Endothelial cell of umbilical vein (primary cell): ENCODE results near the gene STK17A.

ENCODE experiments used
- CTCF ChIP-seq, 2 donors: IDR thresholded peaks; 1 replicate in 1 of 2; 2 replicates in 1 of 2; pipeline ENCODE4 v1.5.1; 2011; ENCODE audit warnings: low read length in 2 of 2, mild to moderate bottlenecking in 2 of 2, moderate library complexity in 2 of 2, control low read depth in 1 of 2, inconsistent platforms in 1 of 2, low read depth in 1 of 2; ENCODE audit not compliant: insufficient read depth in 1 of 2; ENCODE audit errors: extremely low read depth in 1 of 2
- MAX ChIP-seq: IDR thresholded peaks from 2 replicates; pipeline ENCODE4 v1.6.1; 2011; ENCODE audit not compliant: insufficient read depth, insufficient read length
- POLR2A ChIP-seq: IDR thresholded peaks from 2 replicates; pipeline ENCODE4 v1.6.1; 2012; ENCODE audit warnings: low read depth, mild to moderate bottlenecking, control low read depth, low read length
- POLR2AphosphoS5 ChIP-seq: IDR thresholded peaks from 2 replicates; pipeline ENCODE4 v1.6.1; 2012; ENCODE audit warnings: low read depth, mild to moderate bottlenecking, control low read depth, low read length, moderate library complexity; ENCODE audit not compliant: insufficient read depth

GRCh38 chr7:43615558-43616145 lies 32.7 kb downstream of the STK17A start:
- TF ChIP-seq POLR2A (no peak), POLR2AphosphoS5 (peak; percentile 27), CTCF (IDR thresholded peaks at IDR 0.05; ENCODE audit: extremely low read depth in 1 of 2, insufficient read depth in 1 of 2, low read depth in 1 of 2, low read length in 2 of 2) (no peak), MAX (no peak)
